GM12878 (cell line): ENCODE measurements around the gene FCER1G. TPM values are rescaled to one million over a fixed set of nuclear protein-coding genes. Genes with fewer than 3 reads are reported as not detected.

Experiments used
- ATAC-seq: fragments of 200-7000 bp; cut with Tn5 transposase; 3 replicates; pipeline ENCODE4 v1.9.1; 2020; ENCODE audit warnings: mild to moderate bottlenecking, moderate library complexity
- BruUV-seq: library from RNA; stranded (reverse); fragments of 400-500 nt; replicated peaks from 2 replicates; lab custom pipeline; 2021; lab: Mats Ljungman, UMichigan
- CTCF ChIA-PET: fragments of 300-600 bp; sonication (Branson Sonifier 250); formaldehyde crosslinking; extraction: SDS; loops from one replicate; lab custom pipeline; 2021; ENCODE audit warnings: inconsistent platforms; lab: Yijun Ruan, JAX
- POLR2A ChIA-PET: fragments of 350-600 bp; formaldehyde crosslinking; extraction: SDS; loops from one replicate; lab custom pipeline; 2021; ENCODE audit warnings: inconsistent platforms; lab: Charles Lee
- RAD21 ChIA-PET: fragments of 300-600 bp; sonication (Branson Sonifier 250); formaldehyde crosslinking; loops from one replicate; lab custom pipeline; 2023; ENCODE audit warnings: antibody characterized with exemption; ENCODE audit not compliant: unreplicated experiment; lab: Charles Lee
- SMC1A ChIA-PET: fragments of 300-600 bp; sonication (Branson Sonifier 250); formaldehyde crosslinking; loops from one replicate; lab custom pipeline; 2023; ENCODE audit not compliant: unreplicated experiment, uncharacterized antibody; lab: Charles Lee
- DNase-seq: peaks from one replicate; pipeline ENCODE4 v3.0.0-alpha.2; 2011; ENCODE audit warnings: low read depth, low spot score
- FAIRE-seq: peaks from 3 replicates; lab custom pipeline; 2011; peaks lifted over from hg19 to GRCh38; lab: Jason Lieb, UNC
- H2AFZ ChIP-seq: 2 replicates; pipeline ENCODE4 v1.6.0; 2011; ENCODE audit warnings: low read depth, low read length, control low read depth; ENCODE audit not compliant: control insufficient read depth
- H3K27ac ChIP-seq: 2 replicates; pipeline ENCODE4 v1.5.1; 2011; ENCODE audit warnings: control low read depth; ENCODE audit not compliant: control insufficient read depth, insufficient read depth
- H3K27me3 ChIP-seq, 2 experiments: replicated peaks in 1 of 2; 2 replicates each; pipeline versions ENCODE4 v1.6.0 to v1.6.1; 2011; ENCODE audit warnings: low read length in 1 of 2; ENCODE audit not compliant: control insufficient read depth in 2 of 2, insufficient read depth in 2 of 2
- H3K36me3 ChIP-seq, 2 experiments: 2 replicates each; pipeline ENCODE4 v1.5.1; 2011; ENCODE audit warnings: low read length in 1 of 2; ENCODE audit not compliant: control insufficient read depth in 2 of 2, insufficient read depth in 2 of 2
- H3K4me1 ChIP-seq: 2 replicates; pipeline ENCODE4 v1.6.1; 2011; ENCODE audit warnings: mild to moderate bottlenecking, low read length, moderate library complexity, mixed read lengths; ENCODE audit not compliant: control insufficient read depth, insufficient read depth
- H3K4me2 ChIP-seq: 2 replicates; pipeline ENCODE4 v1.6.0; 2011; ENCODE audit warnings: control low read depth; ENCODE audit not compliant: control insufficient read depth, insufficient read depth
- H3K4me3 ChIP-seq: fragments of 200-600 bp; sonication (generic); 2 replicates; pipeline ENCODE4 v1.5.1; 2016
- H3K79me2 ChIP-seq: 2 replicates; pipeline ENCODE4 v1.6.0; 2011; ENCODE audit warnings: low read length; ENCODE audit not compliant: control insufficient read depth, insufficient read depth
- H3K9ac ChIP-seq: 2 replicates; pipeline ENCODE4 v1.8.0; 2011; ENCODE audit warnings: low read length, control low read depth, mixed read lengths; ENCODE audit not compliant: control insufficient read depth, insufficient read depth
- H3K9me3 ChIP-seq: replicated peaks from 3 replicates; pipeline ENCODE4 v1.5.1; 2011; ENCODE audit warnings: mild to moderate bottlenecking, low read length; ENCODE audit not compliant: control insufficient read depth, insufficient read depth
- H4K20me1 ChIP-seq: 2 replicates; pipeline ENCODE4 v1.6.0; 2011; ENCODE audit not compliant: control insufficient read depth, insufficient read depth
- ATF2 ChIP-seq: IDR thresholded peaks from 2 replicates; pipeline ENCODE4 v1.6.1; 2012; ENCODE audit warnings: low read length, inconsistent platforms
- BCL3 ChIP-seq: IDR thresholded peaks from 2 replicates; pipeline ENCODE4 v1.6.1; 2011; ENCODE audit warnings: borderline replicate concordance, low read depth, mild to moderate bottlenecking, moderate library complexity, low read length; ENCODE audit not compliant: insufficient read depth, poor library complexity, severe bottlenecking
- CEBPB ChIP-seq, 2 experiments: fragments of 150-350 bp in 1 of 2; IDR thresholded peaks; 2 replicates each; pipeline ENCODE4 v1.6.1; 2012 to 2014; ENCODE audit warnings: low read depth in 2 of 2, low read length in 2 of 2, borderline replicate concordance in 1 of 2, inconsistent platforms in 1 of 2
- EED ChIP-seq: sonication (generic); IDR thresholded peaks from 2 replicates; pipeline ENCODE4 v1.6.1; 2016; ENCODE audit warnings: antibody characterized with exemption, low read depth
- IRF3 ChIP-seq: fragments of 450-650 bp; IDR thresholded peaks from 2 replicates; pipeline ENCODE4 v1.6.1; 2014; ENCODE audit warnings: mild to moderate bottlenecking
- KLF5 ChIP-seq: fragments of 450-650 bp; IDR thresholded peaks from 2 replicates; pipeline ENCODE4 v1.6.1; 2014; ENCODE audit warnings: mild to moderate bottlenecking; ENCODE audit not compliant: partially characterized antibody
- POLR2A ChIP-seq: IDR thresholded peaks from 2 replicates; pipeline ENCODE4 v1.6.1; 2011; ENCODE audit warnings: low read depth, mild to moderate bottlenecking, low read length
- RAD21 ChIP-seq: IDR thresholded peaks from 2 replicates; pipeline ENCODE4 v1.6.1; 2011; ENCODE audit warnings: mild to moderate bottlenecking, low read depth, low read length, moderate library complexity; ENCODE audit not compliant: insufficient read depth
- REST ChIP-seq: IDR thresholded peaks from 2 replicates; pipeline ENCODE4 v1.6.1; 2012; ENCODE audit warnings: mild to moderate bottlenecking, low read depth, low read length
- SIN3A ChIP-seq: IDR thresholded peaks from 2 replicates; pipeline ENCODE4 v1.6.1; 2012; ENCODE audit warnings: low read depth, low read length, improper control_type of control experiment
- ZBTB11 ChIP-seq: fragments of 450-650 bp; formaldehyde crosslinking; IDR thresholded peaks from 2 replicates; pipeline ENCODE4 v1.5.0; 2022; ENCODE audit warnings: mild to moderate bottlenecking, missing genetic modification characterization
- WGBS: methylation state at CpG from one replicate; pipeline ENCODE4 v1.1.6; 2016; ENCODE audit warnings: low lambda C conversion rate; ENCODE audit not compliant: insufficient replicate concordance, insufficient coverage; ENCODE audit errors: missing lambda C conversion rate; 5-methylcytosine and 5-hydroxymethylcytosine counted together
- in situ Hi-C: fragments of 300-500 bp; cut with MboI; formaldehyde crosslinking; loops from 9 replicates; pipeline ENCODE4 v1.14.3; 2018; ENCODE audit warnings: mixed read lengths
- intact Hi-C: fragments of 100-400 bp; cut with micrococcal nuclease; formaldehyde crosslinking; loops from one replicate; pipeline ENCODE4 v1.14.2; 2022; ENCODE audit not compliant: unreplicated experiment
- polyA plus RNA-seq, 11 experiments: library from polyadenylated mRNA; depleted of rRNA in 4 of 11; unstranded in 6 of 11; stranded (reverse) in 5 of 11; fragments of >200 nt; fragmentation: Nextera tagmentation in 4 of 11; fragmentation: Illumina TruSeq in 1 of 11; extraction: Ambion mirVana in 4 of 11; extraction: Trizol in 1 of 11; gene quantifications; 1 replicate in 1 of 11; 2 replicates in 10 of 11; pipeline versions ENCODE4 v1.2.1 to v1.2.3, GENCODE V29; 2011 to 2016; ENCODE audit warnings: inconsistent platforms in 2 of 11, missing spikeins in 2 of 11, low read depth in 1 of 11
- total RNA-seq, 4 experiments: library from RNA; depleted of rRNA in 3 of 4; stranded (reverse); fragments of >200 nt in 3 of 4; fragmentation: Illumina TruSeq in 1 of 4; extraction: Trizol in 1 of 4; gene quantifications; 2 replicates each; pipeline versions ENCODE4 v1.2.1 to v1.2.3, GENCODE V29; 2013 to 2021

The FCER1G gene
- total and polyA plus RNA-seq, 10 of the 15 experiments (the other 5 are each of a cell fraction or from before 2014, with no cell fraction given) = 0.40 to 1.9 (median 0.89) TPM

GRCh38 chr1:161190962-161191521 lies 24.1 kb upstream of the FCER1G start:
- in situ Hi-C loops = loop anchor here (10.0 kb wide), 1 partner anchor 554 kb away; the partner anchor contains the start of gene DUSP12
- ChIA-PET SMC1A (interaction anchor here (0.7 to 5.3 kb wide), 12 partner anchors 9 to 198 kb away, joined by 3 to 55 read pairs (median 6); partner anchors contain the start of genes NDUFS2, PPOX and TOMM40L), CTCF (interaction anchor here (0.7 to 7.0 kb wide), 18 partner anchors 10 to 551 kb away, joined by 3 to 164 read pairs (median 10); partner anchors contain the start of genes APOA2, CFAP126, NDUFS2 and PPOX), RAD21 (interaction anchor here (1.2 to 7.2 kb wide), 9 partner anchors 10 to 191 kb away, joined by 3 to 55 read pairs (median 5); partner anchors contain the start of genes APOA2, B4GALT3, NDUFS2 and PPOX), POLR2A (interaction anchor here (0.5 to 1.7 kb wide), 4 partner anchors 11 to 236 kb away, joined by 3 to 9 read pairs (median 5); partner anchors contain the start of gene NDUFS2)
- H3K9ac ChIP-seq = no peak overlapping the region
- H3K9me3 ChIP-seq = no peaks in the 10 kb centered on the region
- no peaks in the 10 kb centered on the region for H4K20me1 ChIP-seq
- H3K27ac ChIP-seq = no peak overlapping the region
- intact Hi-C loops = no loop called here
- no TSS peak for BruUV-seq
- H2AFZ ChIP-seq = no peak overlapping the region
- no peaks in the 10 kb centered on the region for H3K36me3 ChIP-seq
- FAIRE-seq (no peak), DNase-seq (no peak), ATAC-seq (no peak)
- H3K27me3 ChIP-seq = no peaks in the 10 kb centered on the region
- H3K4me3 ChIP-seq = no peak overlapping the region
- H3K4me2 ChIP-seq = no peak overlapping the region
- peaks cover 36% of the 10 kb centered on the region for H3K4me1 ChIP-seq
- WGBS = 79% methylated on average over 20 of the region's 22 CpGs
- H3K79me2 ChIP-seq = no peaks in the 10 kb centered on the region
- TF ChIP-seq KLF5 (no peak), IRF3 (no peak), SIN3A (no peak), ZBTB11 (CRISPR knock-in tag) (no peak), CEBPB (IDR thresholded peaks at IDR 0.05; ENCODE audit: borderline replicate concordance in 1 of 2, low read depth in 2 of 2, low read length in 2 of 2) (no peak), RAD21 (no peak), REST (no peak), BCL3 (no peak), ATF2 (no peak), POLR2A (no peak), EED (no peak)
